Liver (tissue), 9 donors: ENCODE data around the gene PXDN. TPM values are rescaled to one million over a fixed set of nuclear protein-coding genes. Genes with fewer than 3 reads are reported as not detected.

ENCODE experiments used
- DNase-seq: peaks from one replicate; pipeline ENCODE4 v3.0.0-alpha.2; 2017; ENCODE audit warnings: low spot score
- H3K27ac ChIP-seq, 2 donors: one replicate each; pipeline ENCODE4 v1.7.0; 2013; ENCODE audit warnings: inconsistent platforms in 2 of 2, low read length in 2 of 2, control low read depth in 1 of 2, low read depth in 1 of 2, mild to moderate bottlenecking in 1 of 2
- H3K27me3 ChIP-seq, 4 donors: one replicate each; pipeline versions ENCODE4 v1.6.1 to v1.7.0; 2013; ENCODE audit warnings: low read length in 3 of 4, inconsistent platforms in 1 of 4, mild to moderate bottlenecking in 1 of 4, moderate library complexity in 1 of 4; ENCODE audit not compliant: control insufficient read depth in 4 of 4, insufficient read depth in 4 of 4
- H3K36me3 ChIP-seq, 4 donors: one replicate each; pipeline versions ENCODE4 v1.6.1 to v1.7.0; 2013; ENCODE audit warnings: low read length in 3 of 4, mild to moderate bottlenecking in 3 of 4, low read depth in 1 of 4, moderate library complexity in 1 of 4; ENCODE audit not compliant: control insufficient read depth in 4 of 4, insufficient read depth in 3 of 4
- H3K4me1 ChIP-seq, 4 donors: one replicate each; pipeline versions ENCODE4 v1.6.1 to v1.7.0; 2013; ENCODE audit warnings: low read length in 3 of 4, mild to moderate bottlenecking in 3 of 4, moderate library complexity in 1 of 4; ENCODE audit not compliant: control insufficient read depth in 4 of 4, insufficient read depth in 4 of 4
- H3K4me3 ChIP-seq, 3 donors: one replicate each; pipeline versions ENCODE4 v1.6.1 to v1.7.0; 2013; ENCODE audit warnings: low read length in 3 of 3, control low read depth in 1 of 3, low read depth in 1 of 3, mild to moderate bottlenecking in 1 of 3
- H3K9ac ChIP-seq, 2 donors: one replicate each; pipeline ENCODE4 v1.7.0; 2013; ENCODE audit warnings: low read length in 2 of 2, mild to moderate bottlenecking in 2 of 2, moderate library complexity in 2 of 2, control low read depth in 1 of 2, low read depth in 1 of 2
- H3K9me3 ChIP-seq, 4 donors: one replicate each; pipeline versions ENCODE4 v1.6.1 to v1.7.0; 2013; ENCODE audit warnings: low read length in 3 of 4; ENCODE audit not compliant: control insufficient read depth in 4 of 4
- ATF3 ChIP-seq: IDR thresholded peaks from 2 replicates; pipeline ENCODE4 v1.6.1; 2016; ENCODE audit warnings: antibody characterized with exemption
- CTCF ChIP-seq: fragments of 150-350 bp; IDR thresholded peaks from 2 replicates; pipeline ENCODE4 v1.5.1; 2017; ENCODE audit warnings: improper control_type of control experiment, low read depth, low read length; ENCODE audit not compliant: missing input control
- EGR1 ChIP-seq, 2 donors: IDR thresholded peaks; 2 replicates each; pipeline ENCODE4 v1.6.1; 2016 to 2018; ENCODE audit warnings: antibody characterized with exemption in 2 of 2, low read depth in 2 of 2
- FOXA1 ChIP-seq: IDR thresholded peaks from 2 replicates; pipeline ENCODE4 v1.6.1; 2016; ENCODE audit warnings: antibody characterized with exemption
- FOXA2 ChIP-seq: IDR thresholded peaks from 2 replicates; pipeline ENCODE4 v1.6.1; 2016; ENCODE audit warnings: antibody characterized with exemption
- GABPA ChIP-seq, 2 donors: IDR thresholded peaks in 1 of 2; conservative IDR thresholded peaks in 1 of 2; 2 replicates each; pipeline ENCODE4 v1.6.1; 2016; ENCODE audit warnings: antibody characterized with exemption in 2 of 2, mild to moderate bottlenecking in 1 of 2, moderate library complexity in 1 of 2
- HNF4A ChIP-seq, 2 donors: conservative IDR thresholded peaks; 2 replicates each; pipeline ENCODE4 v1.6.1; 2016; ENCODE audit warnings: antibody characterized with exemption in 2 of 2, mild to moderate bottlenecking in 2 of 2
- HNF4G ChIP-seq: IDR thresholded peaks from 2 replicates; pipeline ENCODE4 v1.6.1; 2016; ENCODE audit warnings: antibody characterized with exemption
- JUND ChIP-seq, 2 donors: IDR thresholded peaks; 2 replicates each; pipeline ENCODE4 v1.6.1; 2016; ENCODE audit warnings: antibody characterized with exemption in 2 of 2
- NR2F2 ChIP-seq: IDR thresholded peaks from 2 replicates; pipeline ENCODE4 v1.6.1; 2016; ENCODE audit warnings: antibody characterized with exemption
- RAD21 ChIP-seq, 2 donors: IDR thresholded peaks; 2 replicates each; pipeline ENCODE4 v1.6.1; 2016; ENCODE audit warnings: antibody characterized with exemption in 2 of 2, mild to moderate bottlenecking in 2 of 2
- RXRA ChIP-seq, 2 donors: IDR thresholded peaks; 2 replicates each; pipeline ENCODE4 v1.6.1; 2017 to 2018; ENCODE audit warnings: antibody characterized with exemption in 2 of 2, mild to moderate bottlenecking in 1 of 2
- SP1 ChIP-seq: IDR thresholded peaks from 2 replicates; pipeline ENCODE4 v1.6.1; 2018; ENCODE audit warnings: antibody characterized with exemption, mild to moderate bottlenecking
- TAF1 ChIP-seq: conservative IDR thresholded peaks from 2 replicates; pipeline ENCODE4 v1.6.1; 2016; ENCODE audit warnings: antibody characterized with exemption, mild to moderate bottlenecking
- WGBS: extraction: QIAGEN DNeasy Blood & Tissue Kit; methylation state at CpG from one replicate; pipeline ENCODE4 v1.1.7; 2013; 5-methylcytosine and 5-hydroxymethylcytosine counted together
- polyA plus RNA-seq, 2 donors: library from polyadenylated mRNA; stranded (reverse) in 1 of 2; unstranded in 1 of 2; fragments of 200-250 nt in 1 of 2; fragments of >200 nt in 1 of 2; fragmentation: Nextera tagmentation in 1 of 2; extraction: Ambion mirVana in 1 of 2; gene quantifications; one replicate each; pipeline versions ENCODE4 v1.2.1 to v1.2.3, GENCODE V29; 2013 to 2015
- total RNA-seq, 2 donors: library from RNA; depleted of rRNA; stranded (reverse); fragments of >200 nt; gene quantifications; one replicate each; pipeline ENCODE4 v1.2.3, GENCODE V29; 2014
- TF ChIP-seq, protein P1 (sequence below): IDR thresholded peaks from 2 replicates; pipeline ENCODE4 v1.6.1; 2016; ENCODE audit warnings: antibody characterized with exemption
- donor health status: healthy.
- donor health status: healthy.
- donor health status: healthy.
- donor health status: healthy.
- donor health status: healthy.

Gene PXDN
- total and polyA plus RNA-seq, 4 donors: 4.2 to 21.5 (median 16.9) TPM

GRCh38 chr2:1730015-1730927 lies 14.0 kb downstream of the PXDN start:
- 48% methylated on average over 10 of the region's 10 CpGs for WGBS
- TF ChIP-seq, protein P1, sequence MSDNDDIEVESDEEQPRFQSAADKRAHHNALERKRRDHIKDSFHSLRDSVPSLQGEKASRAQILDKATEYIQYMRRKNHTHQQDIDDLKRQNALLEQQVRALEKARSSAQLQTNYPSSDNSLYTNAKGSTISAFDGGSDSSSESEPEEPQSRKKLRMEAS: no peak
- no peak for TF ChIP-seq FOXA2
- TF ChIP-seq FOXA1: no peak
- TF ChIP-seq CTCF: no peak
- TF ChIP-seq EGR1 (IDR thresholded peaks at IDR 0.05; ENCODE audit: low read depth in 2 of 2): no peak
- TF ChIP-seq HNF4G: no peak
- TF ChIP-seq NR2F2: peak; percentile 82
- TF ChIP-seq RAD21 (IDR thresholded peaks at IDR 0.05): peak in 1 of 2 donors; percentile 2
- no peak for TF ChIP-seq JUND (IDR thresholded peaks at IDR 0.05)
- no peak for TF ChIP-seq ATF3
- no peak for TF ChIP-seq HNF4A (conservative IDR thresholded peaks at IDR 0.05)
- peak in 1 of 2 donors; percentile 9 for TF ChIP-seq RXRA (IDR thresholded peaks at IDR 0.05)
- no peak for TF ChIP-seq SP1
- Histone ChIP-seq H3K9me3 (peaks cover 0 to 3% (median 2%) of the 10 kb centered on the region in 4 donors), H3K4me1 (peaks cover 0 to 2% (median 0%) of the 10 kb centered on the region in 4 donors), H3K27ac (peak overlapping the region; percentile 48 to 81), H3K27me3 (peaks cover 0 to 5% (median 0%) of the 10 kb centered on the region in 4 donors), H3K9ac (no peak overlapping the region), H3K4me3 (no peak overlapping the region), H3K36me3 (no peaks in the 10 kb centered on the region)
- DNase-seq: no peak

DNA sequence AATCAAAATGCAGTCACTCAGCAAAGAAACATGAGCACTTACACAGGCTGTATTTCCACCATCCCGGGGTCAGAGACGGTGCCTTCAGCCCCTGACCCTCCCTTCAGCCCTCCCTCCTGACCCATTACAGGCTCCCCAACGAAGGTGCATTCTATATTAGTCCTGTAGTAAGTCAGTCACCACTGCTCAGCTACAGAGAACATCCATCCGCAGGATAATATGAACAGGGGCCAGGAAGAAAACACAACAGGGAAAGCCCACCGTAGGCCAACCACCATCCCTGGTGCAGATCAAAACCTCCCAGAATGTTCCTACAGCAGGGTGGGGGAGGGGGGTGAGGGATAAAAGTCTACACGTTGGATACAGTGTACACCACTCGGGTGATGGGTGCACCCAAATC lies 15.1 kb downstream of the PXDN start:
- DNase-seq: no peak
- TF ChIP-seq TAF1 (no peak), CTCF (no peak), FOXA1 (no peak), HNF4A (conservative IDR thresholded peaks at IDR 0.05) (no peak), GABPA (IDR thresholded peaks at IDR 0.05 in 1 of 2, conservative IDR thresholded peaks at IDR 0.05 in 1 of 2) (no peak), RXRA (IDR thresholded peaks at IDR 0.05) (no peak), NR2F2 (no peak), HNF4G (no peak)
- TF ChIP-seq, protein P1: no peak
- H3K27me3 ChIP-seq: peaks cover 0 to 5% (median 0%) of the 10 kb centered on the region in 4 donors
- H3K9ac ChIP-seq: no peak overlapping the region
- 48% methylated on average over 7 of the region's 7 CpGs for WGBS
- peaks cover 0 to 3% (median 0%) of the 10 kb centered on the region in 4 donors for H3K9me3 ChIP-seq
- no peak overlapping the region for H3K4me3 ChIP-seq
- no peaks in the 10 kb centered on the region for H3K36me3 ChIP-seq
- H3K4me1 ChIP-seq: peaks cover 0 to 2% (median 0%) of the 10 kb centered on the region in 4 donors
- H3K27ac ChIP-seq: peak overlapping the region; percentile 54 to 59
